Adipocyte (in vitro differentiated cells): Measurements from ENCODE around the gene PCYT2.

Source experiments
- DNase-seq: peaks from one replicate; pipeline ENCODE4 v3.0.0-alpha.2; 2015; ENCODE audit warnings: low read depth
- H3K27me3 ChIP-seq: replicated peaks from 2 replicates; pipeline ENCODE4 v1.7.0; 2013; ENCODE audit warnings: mild to moderate bottlenecking, low read length, moderate library complexity; ENCODE audit not compliant: control insufficient read depth, insufficient read depth
- H3K36me3 ChIP-seq: 2 replicates; pipeline ENCODE4 v1.7.0; 2013; ENCODE audit warnings: low read length, mild to moderate bottlenecking, moderate library complexity; ENCODE audit not compliant: control insufficient read depth, insufficient read depth, severe bottlenecking
- H3K4me1 ChIP-seq: 2 replicates; pipeline ENCODE4 v1.7.0; 2013; ENCODE audit warnings: mild to moderate bottlenecking, low read length, moderate library complexity; ENCODE audit not compliant: control insufficient read depth, insufficient read depth
- H3K4me3 ChIP-seq: 2 replicates; pipeline ENCODE4 v1.7.0; 2013; ENCODE audit warnings: mild to moderate bottlenecking, low read length, moderate library complexity
- H3K9ac ChIP-seq: 2 replicates; pipeline ENCODE4 v1.7.0; 2013; ENCODE audit warnings: mild to moderate bottlenecking, low read length, moderate library complexity
- H3K9me3 ChIP-seq: 2 replicates; pipeline ENCODE4 v1.7.0; 2013; ENCODE audit warnings: mild to moderate bottlenecking, low read length, moderate library complexity; ENCODE audit not compliant: control insufficient read depth

The PCYT2 gene

GRCh38 chr17:81860756-81861568 is 50.2 kb downstream of the PCYT2 start:
- H3K4me3 ChIP-seq = peak overlapping the region; percentile 86
- H3K36me3 ChIP-seq = peaks cover 28% of the 10 kb centered on the region
- DNase-seq = peak; percentile 100
- peaks cover 50% of the 10 kb centered on the region for H3K4me1 ChIP-seq
- no peaks in the 10 kb centered on the region for H3K27me3 ChIP-seq
- H3K9ac ChIP-seq = peak overlapping the region; percentile 90
- no peaks in the 10 kb centered on the region for H3K9me3 ChIP-seq

DNA sequence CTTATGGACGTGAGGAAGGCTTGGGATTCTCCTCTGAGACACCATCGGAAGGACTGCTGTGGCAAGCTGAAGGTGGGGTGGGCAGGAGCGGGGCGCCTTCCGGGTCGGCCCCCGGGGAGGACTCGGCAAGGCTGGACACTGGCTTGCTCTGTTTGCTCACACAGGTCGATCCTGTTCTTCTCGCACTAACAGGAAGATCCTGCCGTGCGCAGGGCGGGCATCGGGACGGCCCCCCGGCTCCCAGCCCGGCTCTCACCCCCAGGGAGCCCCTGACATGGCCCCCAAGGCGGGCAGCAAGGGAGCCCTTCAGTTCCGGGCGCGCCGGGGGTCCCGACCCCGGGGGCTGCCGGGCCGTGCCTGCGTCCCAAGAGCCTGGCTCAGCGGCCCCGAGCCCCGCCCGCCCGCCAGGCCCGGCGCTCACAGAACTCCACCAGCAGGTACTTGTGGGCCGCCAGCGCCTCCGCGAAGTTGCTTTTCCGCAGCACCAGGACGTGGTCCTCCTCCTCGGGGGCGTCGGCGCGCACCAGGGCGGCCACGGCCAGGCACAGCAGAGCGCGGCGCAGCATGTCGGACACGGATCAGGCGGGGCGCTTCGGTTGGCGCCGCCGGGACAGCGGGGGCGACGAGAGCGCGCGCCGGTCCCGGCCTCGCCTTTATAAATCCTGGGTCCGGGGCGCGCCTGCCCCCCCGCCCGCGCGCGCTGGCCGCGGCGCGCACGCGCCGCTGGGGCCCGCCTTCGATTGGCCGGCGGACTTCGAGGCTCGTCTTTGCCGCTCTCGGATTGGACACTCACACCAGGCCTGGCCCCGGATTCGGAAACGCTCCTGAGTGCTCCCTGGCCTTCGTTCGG is 51.1 kb downstream of the PCYT2 start, which contains the start of gene P4HB:
Gene P4HB (minus strand): TSS at position 630 of the 850 bp plus-strand sequence. CDS start 64 bp downstream, at position 566.
- H3K4me3 ChIP-seq = peak within 1 kb of the TSS; percentile 86
- peaks cover 35% of the 10 kb centered on the region for H3K36me3 ChIP-seq
- DNase-seq = no peak
- no peaks in the 10 kb centered on the region for H3K9me3 ChIP-seq
- H3K27me3 ChIP-seq = no peaks in the 10 kb centered on the region
- H3K4me1 ChIP-seq = peaks cover 58% of the 10 kb centered on the region
- H3K9ac ChIP-seq = peak within 1 kb of the TSS; percentile 92

GRCh38 chr17:81858967-81859905 is 52.0 kb downstream of the PCYT2 start:
- DNase-seq = peak; percentile 41
- H3K4me1 ChIP-seq = peaks cover 61% of the 10 kb centered on the region
- H3K36me3 ChIP-seq = peaks cover 41% of the 10 kb centered on the region
- peak overlapping the region; percentile 92 for H3K9ac ChIP-seq
- H3K4me3 ChIP-seq = peak overlapping the region; percentile 86
- H3K9me3 ChIP-seq = no peaks in the 10 kb centered on the region
- no peaks in the 10 kb centered on the region for H3K27me3 ChIP-seq

GRCh38 chr17:81858170-81858966 is 52.8 kb downstream of the PCYT2 start:
- H3K4me3 ChIP-seq = peak overlapping the region; percentile 86

GRCh38 chr17:81854974-81855774 is 56.0 kb downstream of the PCYT2 start:
- Histone ChIP-seq H3K27me3 (no peaks in the 10 kb centered on the region), H3K4me3 (no peak overlapping the region), H3K4me1 (peaks cover 38% of the 10 kb centered on the region), H3K36me3 (peaks cover 68% of the 10 kb centered on the region), H3K9me3 (no peaks in the 10 kb centered on the region), H3K9ac (peak overlapping the region; percentile 18)
- DNase-seq = no peak

More at GRCh38 chr17:81858170-81858966, 52.8 kb downstream of the PCYT2 start:
- Histone ChIP-seq H3K4me1 (peaks cover 53% of the 10 kb centered on the region), H3K9me3 (no peaks in the 10 kb centered on the region), H3K36me3 (peaks cover 42% of the 10 kb centered on the region), H3K27me3 (no peaks in the 10 kb centered on the region), H3K9ac (peak overlapping the region; percentile 92)
- DNase-seq = no peak

DNA sequence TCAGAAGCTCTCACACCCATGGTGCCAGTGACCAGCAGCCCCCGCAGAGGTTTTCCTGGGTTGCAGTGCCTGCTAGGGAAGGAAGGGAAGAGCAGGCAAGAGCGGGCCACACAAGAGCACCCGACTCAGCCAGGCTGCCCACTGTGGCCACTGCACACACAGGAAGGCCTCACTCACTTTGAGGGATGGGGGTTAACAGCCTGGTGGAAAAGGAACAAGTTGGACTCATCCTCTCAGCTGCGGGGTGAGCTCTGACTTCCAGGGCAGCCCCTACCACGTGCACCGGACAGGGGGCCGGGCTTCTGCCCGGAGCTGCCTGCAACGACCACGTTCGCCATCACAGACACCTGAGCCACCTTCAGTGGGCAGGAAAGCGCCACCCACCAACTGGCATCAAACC is 59.0 kb downstream of the PCYT2 start:
- Histone ChIP-seq H3K27me3 (no peaks in the 10 kb centered on the region), H3K36me3 (peaks cover 74% of the 10 kb centered on the region), H3K9me3 (no peaks in the 10 kb centered on the region), H3K4me3 (no peak overlapping the region), H3K9ac (no peak overlapping the region), H3K4me1 (peaks cover 16% of the 10 kb centered on the region)
- no peak for DNase-seq

DNA sequence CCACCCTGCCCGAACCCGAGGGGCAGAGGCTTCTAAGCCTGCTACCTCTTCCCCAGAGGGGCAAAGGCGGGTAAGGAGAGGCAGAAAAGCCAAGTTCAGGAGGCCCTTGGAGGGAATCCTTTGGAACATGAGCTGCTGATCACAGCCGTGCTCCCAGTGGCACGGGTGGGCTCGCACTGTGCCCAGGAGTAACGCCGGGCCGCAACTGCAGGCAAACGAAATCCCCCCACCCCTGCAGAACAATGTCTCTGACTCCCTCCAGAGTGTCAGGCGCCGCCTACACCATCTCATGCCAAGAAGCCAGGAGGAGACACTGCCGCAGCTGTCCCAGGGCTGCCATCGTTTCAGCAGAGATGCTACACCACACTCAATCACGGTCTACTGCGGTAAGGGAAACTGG is 59.8 kb downstream of the PCYT2 start:
- DNase-seq = no peak
- no peaks in the 10 kb centered on the region for H3K9me3 ChIP-seq
- H3K36me3 ChIP-seq = peaks cover 79% of the 10 kb centered on the region
- H3K27me3 ChIP-seq = no peaks in the 10 kb centered on the region
- H3K4me1 ChIP-seq = peaks cover 14% of the 10 kb centered on the region
- H3K9ac ChIP-seq = no peak overlapping the region
- no peak overlapping the region for H3K4me3 ChIP-seq
